Measurements from ENCODE around the gene DPCD. TPM values are rescaled to one million over a fixed set of nuclear protein-coding genes. Genes with fewer than 3 reads are reported as not detected.

Gene DPCD
- total and polyA plus RNA-seq, 12 donors, result 8.3 to 42.5 (median 26.5) TPM

DNA sequence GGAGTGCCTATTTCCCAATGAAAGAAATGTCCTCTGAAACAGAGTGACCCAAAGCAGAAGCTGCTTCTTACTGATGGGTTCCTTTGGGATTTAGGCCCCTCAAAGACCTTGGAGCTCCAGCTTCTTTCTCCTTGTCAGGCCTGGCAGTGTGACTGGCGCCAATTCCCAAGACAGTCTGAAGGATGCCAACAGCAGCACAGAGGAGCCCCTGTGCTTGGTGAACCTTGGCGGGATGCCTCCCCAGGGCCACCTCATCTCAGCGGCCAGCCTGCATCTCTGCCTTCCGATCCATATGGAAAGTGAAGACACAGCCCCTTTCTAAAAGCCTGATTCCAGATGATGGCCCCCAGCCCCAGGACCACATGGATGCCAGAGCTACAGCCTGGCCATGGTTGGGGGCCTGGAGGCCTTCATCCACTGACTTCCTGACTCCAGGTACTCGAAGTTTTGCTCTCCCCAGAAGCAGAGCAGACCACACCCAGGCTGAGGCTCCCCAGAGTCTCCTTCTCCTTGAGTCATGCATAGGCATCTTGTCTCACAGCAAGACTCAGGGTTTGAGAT lies 61.5 kb downstream of the DPCD start:
- Histone ChIP-seq H3K4me1 (replicated peaks in 1 of 2) (no peaks in the 10 kb centered on the region), H3K9me3 (replicated peaks in 1 of 3) (no peaks in the 10 kb centered on the region), H3K27me3 (no peaks in the 10 kb centered on the region), H3K36me3 (replicated peaks in 1 of 2) (peaks cover 0 to 4% of the 10 kb centered on the region in 2 donors), H3K4me3 (no peak overlapping the region), H3K27ac (no peak overlapping the region)
- TF ChIP-seq POLR2A (IDR thresholded peaks at IDR 0.05), result no peak
- TF ChIP-seq, protein P1, sequence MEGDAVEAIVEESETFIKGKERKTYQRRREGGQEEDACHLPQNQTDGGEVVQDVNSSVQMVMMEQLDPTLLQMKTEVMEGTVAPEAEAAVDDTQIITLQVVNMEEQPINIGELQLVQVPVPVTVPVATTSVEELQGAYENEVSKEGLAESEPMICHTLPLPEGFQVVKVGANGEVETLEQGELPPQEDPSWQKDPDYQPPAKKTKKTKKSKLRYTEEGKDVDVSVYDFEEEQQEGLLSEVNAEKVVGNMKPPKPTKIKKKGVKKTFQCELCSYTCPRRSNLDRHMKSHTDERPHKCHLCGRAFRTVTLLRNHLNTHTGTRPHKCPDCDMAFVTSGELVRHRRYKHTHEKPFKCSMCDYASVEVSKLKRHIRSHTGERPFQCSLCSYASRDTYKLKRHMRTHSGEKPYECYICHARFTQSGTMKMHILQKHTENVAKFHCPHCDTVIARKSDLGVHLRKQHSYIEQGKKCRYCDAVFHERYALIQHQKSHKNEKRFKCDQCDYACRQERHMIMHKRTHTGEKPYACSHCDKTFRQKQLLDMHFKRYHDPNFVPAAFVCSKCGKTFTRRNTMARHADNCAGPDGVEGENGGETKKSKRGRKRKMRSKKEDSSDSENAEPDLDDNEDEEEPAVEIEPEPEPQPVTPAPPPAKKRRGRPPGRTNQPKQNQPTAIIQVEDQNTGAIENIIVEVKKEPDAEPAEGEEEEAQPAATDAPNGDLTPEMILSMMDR (IDR thresholded peaks at IDR 0.05), result no peak
- WGBS, 4 donors, result 93 to 95% (median 95%) methylated on average over 3 to 5 of the region's 5 CpGs
- no peak for DNase-seq
- intact Hi-C loops (cut with DNase I), result no loop called here

DNA sequence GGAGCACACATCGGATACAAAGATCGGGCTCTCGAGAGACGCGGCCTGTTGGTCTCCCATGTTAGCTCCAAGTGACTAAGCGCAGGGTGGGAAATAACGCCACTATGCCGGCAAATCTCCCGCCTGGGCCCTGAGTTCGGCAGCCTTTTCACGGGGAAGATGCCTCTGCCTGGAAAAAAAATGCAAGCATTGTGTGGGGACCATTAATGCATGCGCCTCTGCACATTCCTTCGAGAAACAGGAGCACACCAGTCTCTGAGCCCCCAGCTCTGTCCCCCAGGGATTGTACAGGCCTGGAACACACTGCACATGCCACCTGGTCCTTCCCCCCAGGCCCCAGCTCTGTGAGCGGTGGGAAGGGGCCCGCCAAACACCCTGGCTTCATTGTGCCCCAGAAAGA lies 62.7 kb downstream of the DPCD start:
- TF ChIP-seq, protein P1 (IDR thresholded peaks at IDR 0.05), result no peak
- TF ChIP-seq POLR2A (IDR thresholded peaks at IDR 0.05), result no peak
- Histone ChIP-seq H3K27ac (no peak overlapping the region), H3K4me1 (replicated peaks in 1 of 2) (no peaks in the 10 kb centered on the region), H3K4me3 (no peak overlapping the region), H3K9me3 (replicated peaks in 1 of 3) (no peaks in the 10 kb centered on the region), H3K27me3 (no peaks in the 10 kb centered on the region), H3K36me3 (replicated peaks in 1 of 2) (peaks cover 0 to 8% of the 10 kb centered on the region in 2 donors)
- WGBS, 4 donors, result 87 to 91% (median 91%) methylated on average over 14 to 15 of the region's 15 CpGs
- no peak for DNase-seq
- intact Hi-C loops (cut with DNase I), result no loop called here

DNA sequence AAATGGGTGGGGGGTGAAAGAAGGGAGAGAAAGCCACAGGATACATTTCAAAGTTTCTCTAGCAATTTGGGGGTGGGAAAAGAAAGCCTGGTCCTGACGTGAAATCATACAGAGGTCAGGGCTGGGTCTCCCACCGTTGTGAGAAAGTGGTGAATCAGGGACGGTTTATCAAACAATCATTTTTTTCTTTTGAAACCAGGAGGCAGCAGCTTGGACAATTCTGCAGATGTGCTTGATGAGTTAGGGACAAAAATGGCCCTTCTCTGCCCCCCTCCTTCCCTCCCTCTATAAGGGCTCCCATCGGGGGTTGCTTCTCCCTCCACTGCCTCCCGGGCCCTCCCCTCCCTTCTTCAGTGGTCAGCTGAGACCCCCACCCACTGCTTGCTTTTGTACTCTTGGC lies 63.2 kb downstream of the DPCD start:
- intact Hi-C loops (cut with DNase I), result no loop called here
- TF ChIP-seq POLR2A (IDR thresholded peaks at IDR 0.05), result no peak
- TF ChIP-seq, protein P1 (IDR thresholded peaks at IDR 0.05), result no peak
- no peak overlapping the region for H3K4me3 ChIP-seq
- no peak for DNase-seq
- no peaks in the 10 kb centered on the region for H3K4me1 ChIP-seq (replicated peaks in 1 of 2)
- H3K27ac ChIP-seq, result no peak overlapping the region
- 77 to 86% (median 84%) methylated on average over 5 of the region's 5 CpGs for WGBS, 4 donors
- H3K27me3 ChIP-seq, result no peaks in the 10 kb centered on the region
- peaks cover 0 to 12% of the 10 kb centered on the region in 2 donors for H3K36me3 ChIP-seq (replicated peaks in 1 of 2)
- no peaks in the 10 kb centered on the region for H3K9me3 ChIP-seq (replicated peaks in 1 of 3)

DNA sequence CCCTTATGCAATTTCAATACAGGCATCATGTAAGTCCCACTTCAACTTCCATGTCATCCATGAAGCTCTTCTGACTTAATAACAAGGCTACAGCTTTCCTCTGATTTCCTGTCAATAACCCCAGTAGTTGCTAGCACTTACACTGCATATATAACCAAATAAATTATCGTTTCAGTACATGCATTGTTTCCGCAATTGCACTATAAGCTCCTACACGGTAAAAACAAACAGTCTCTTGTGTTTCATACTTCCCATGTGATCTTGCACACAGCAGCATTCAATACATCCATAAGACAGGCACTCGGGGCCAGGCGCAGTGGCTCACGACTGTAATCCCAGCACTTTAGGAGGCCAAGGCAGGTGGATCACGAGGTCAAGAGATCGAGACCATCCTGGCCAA lies 65.4 kb downstream of the DPCD start:
- 87 to 96% (median 93%) methylated on average over 8 of the region's 8 CpGs for WGBS, 4 donors
- no peak for DNase-seq
- H3K9me3 ChIP-seq (replicated peaks in 1 of 3), result no peaks in the 10 kb centered on the region
- H3K4me1 ChIP-seq (replicated peaks in 1 of 2), result no peaks in the 10 kb centered on the region
- H3K4me3 ChIP-seq, result no peak overlapping the region
- H3K36me3 ChIP-seq (replicated peaks in 1 of 2), result peaks cover 0 to 12% of the 10 kb centered on the region in 2 donors
- no peak overlapping the region for H3K27ac ChIP-seq
- H3K27me3 ChIP-seq, result no peaks in the 10 kb centered on the region
- TF ChIP-seq POLR2A (IDR thresholded peaks at IDR 0.05), result no peak
- TF ChIP-seq, protein P1 (IDR thresholded peaks at IDR 0.05), result no peak
- intact Hi-C loops (cut with DNase I), result no loop called here
